ENCODE measurements around the gene PRELID2. TPM values are rescaled to one million over a fixed set of nuclear protein-coding genes. Genes with fewer than 3 reads are reported as not detected.

PRELID2 gene
- total RNA-seq, 5 donors from 2014 or later (not counting 1 experiment from before 2014, with no cell fraction given) = 0.23 to 1.9 (median 0.69) TPM

- Histone ChIP-seq H3K9me3 (no peaks in the 10 kb centered on the region), H3K27me3 (replicated peaks in 1 of 2; ENCODE audit: control insufficient read depth in 2 of 2, extremely low read depth in 1 of 2, insufficient read depth in 2 of 2, low read length in 1 of 2) (no peaks in the 10 kb centered on the region), H3K4me3 (ENCODE audit: control insufficient read depth in 1 of 2, extremely low read depth in 1 of 2, low read length in 1 of 2) (no peak overlapping the region), H3K27ac (ENCODE audit: low read length) (no peak overlapping the region), H3K36me3 (ENCODE audit: control insufficient read depth in 2 of 2, extremely low read depth in 1 of 2, insufficient read depth in 1 of 2, low read length in 1 of 2) (no peaks in the 10 kb centered on the region), H3K4me1 (ENCODE audit: control insufficient read depth in 1 of 2, extremely low read depth in 1 of 2, insufficient read depth in 2 of 2, low read length in 2 of 2) (no peaks in the 10 kb centered on the region)
- WGBS (ENCODE audit: insufficient coverage) = 86% methylated on average over 1 of the region's 1 CpG
- Mint-ChIP-seq H3K27me3 (no peaks in the 10 kb centered on the region), H3K4me1 (no peaks in the 10 kb centered on the region), H3K4me3 (no peak overlapping the region), H3K36me3 (no peaks in the 10 kb centered on the region), H3K27ac (no peak overlapping the region), H3K9me3 (no peaks in the 10 kb centered on the region)
- ChIA-PET POLR2A (no interaction called here), CTCF (no interaction called here)
- no peak for ATAC-seq (replicated peaks in 1 of 4)
- no peak for DNase-seq
Observed at GRCh38 chr5:145774442-145774841, 60.7 kb downstream of the PRELID2 start.

- Histone ChIP-seq H3K36me3 (ENCODE audit: control insufficient read depth in 2 of 2, extremely low read depth in 1 of 2, insufficient read depth in 1 of 2, low read length in 1 of 2) (no peaks in the 10 kb centered on the region), H3K9me3 (no peaks in the 10 kb centered on the region), H3K4me3 (ENCODE audit: control insufficient read depth in 1 of 2, extremely low read depth in 1 of 2, low read length in 1 of 2) (no peak overlapping the region), H3K4me1 (ENCODE audit: control insufficient read depth in 1 of 2, extremely low read depth in 1 of 2, insufficient read depth in 2 of 2, low read length in 2 of 2) (no peaks in the 10 kb centered on the region), H3K27ac (ENCODE audit: low read length) (no peak overlapping the region), H3K27me3 (replicated peaks in 1 of 2; ENCODE audit: control insufficient read depth in 2 of 2, extremely low read depth in 1 of 2, insufficient read depth in 2 of 2, low read length in 1 of 2) (no peaks in the 10 kb centered on the region)
- H3K4me3 Mint-ChIP-seq = no peak overlapping the region
- no peak for DNase-seq
- POLR2A ChIA-PET = no interaction called here
- CTCF ChIA-PET = no interaction called here
- no peak overlapping the region for H3K27ac Mint-ChIP-seq
- no peaks in the 10 kb centered on the region for H3K27me3 Mint-ChIP-seq
- no peaks in the 10 kb centered on the region for H3K36me3 Mint-ChIP-seq
- H3K9me3 Mint-ChIP-seq = no peaks in the 10 kb centered on the region
- ATAC-seq (replicated peaks in 1 of 4) = no peak
- H3K4me1 Mint-ChIP-seq = no peaks in the 10 kb centered on the region
Observed at GRCh38 chr5:145772466-145772865, 62.7 kb downstream of the PRELID2 start.

DNA sequence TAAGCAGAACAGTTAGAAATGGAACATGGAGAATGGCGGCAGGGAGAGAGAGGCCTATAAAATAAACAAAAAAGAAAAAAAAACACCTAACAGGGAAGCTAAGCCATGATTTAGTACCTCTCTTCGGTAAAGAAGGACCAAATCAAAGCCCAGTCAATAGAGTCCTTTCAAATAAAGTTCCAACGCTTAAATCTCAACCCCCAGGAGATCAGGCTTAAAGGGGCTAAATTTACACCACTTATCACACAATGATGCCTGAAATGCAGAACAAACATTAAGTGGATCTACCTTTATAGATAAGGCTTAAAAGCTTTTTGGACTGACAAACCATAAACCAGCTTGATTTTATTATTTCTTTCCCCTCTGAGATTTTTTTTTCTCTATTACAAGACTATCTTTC lies 66.3 kb downstream of the PRELID2 start:
- ChIA-PET CTCF (no interaction called here), POLR2A (no interaction called here)
- H3K4me3 Mint-ChIP-seq = no peak overlapping the region

DNA sequence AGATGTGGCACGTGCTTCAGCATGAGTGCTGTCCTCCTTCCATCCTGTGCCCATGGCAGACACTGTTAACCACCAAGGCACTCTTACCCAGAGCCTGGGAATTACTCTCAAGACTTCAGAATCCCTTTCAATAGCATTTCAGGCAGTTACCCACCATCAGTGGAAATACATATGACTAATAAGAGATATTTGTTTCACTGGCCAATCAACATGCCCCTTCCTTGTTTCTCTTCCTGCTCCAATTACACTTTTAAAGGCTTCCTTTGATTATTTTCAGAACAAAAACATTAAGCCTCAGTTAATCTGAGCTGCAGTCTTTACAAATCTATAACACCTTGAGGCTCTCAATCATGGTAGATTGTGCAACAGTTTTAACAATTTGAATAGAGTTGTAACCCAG lies 70.8 kb downstream of the PRELID2 start:
- CTCF ChIA-PET = no interaction called here
- H3K4me3 Mint-ChIP-seq = no peak overlapping the region
- DNase-seq = no peak
- H3K27me3 ChIP-seq (replicated peaks in 1 of 2; ENCODE audit: control insufficient read depth in 2 of 2, extremely low read depth in 1 of 2, insufficient read depth in 2 of 2, low read length in 1 of 2) = no peaks in the 10 kb centered on the region
- no peaks in the 10 kb centered on the region for H3K36me3 ChIP-seq (ENCODE audit: control insufficient read depth in 2 of 2, extremely low read depth in 1 of 2, insufficient read depth in 1 of 2, low read length in 1 of 2)
- H3K4me3 ChIP-seq (ENCODE audit: control insufficient read depth in 1 of 2, extremely low read depth in 1 of 2, low read length in 1 of 2) = no peak overlapping the region
- no peaks in the 10 kb centered on the region for H3K4me1 ChIP-seq (ENCODE audit: control insufficient read depth in 1 of 2, extremely low read depth in 1 of 2, insufficient read depth in 2 of 2, low read length in 2 of 2)
- H3K27me3 Mint-ChIP-seq = no peaks in the 10 kb centered on the region
- H3K4me1 Mint-ChIP-seq = no peaks in the 10 kb centered on the region
- H3K27ac ChIP-seq (ENCODE audit: low read length) = no peak overlapping the region
- H3K36me3 Mint-ChIP-seq = no peaks in the 10 kb centered on the region
- H3K9me3 Mint-ChIP-seq = no peaks in the 10 kb centered on the region
- no peak for ATAC-seq (replicated peaks in 1 of 4)
- POLR2A ChIA-PET = no interaction called here
- no peak overlapping the region for H3K27ac Mint-ChIP-seq
- 80% methylated on average over 1 of the region's 1 CpG for WGBS (ENCODE audit: insufficient coverage)
- no peaks in the 10 kb centered on the region for H3K9me3 ChIP-seq

More for the DNA sequence above, 66.3 kb downstream of the PRELID2 start:
- Mint-ChIP-seq H3K36me3 (no peaks in the 10 kb centered on the region), H3K4me1 (no peaks in the 10 kb centered on the region), H3K9me3 (no peaks in the 10 kb centered on the region), H3K27me3 (no peaks in the 10 kb centered on the region), H3K27ac (no peak overlapping the region)
- Histone ChIP-seq H3K4me1 (ENCODE audit: control insufficient read depth in 1 of 2, extremely low read depth in 1 of 2, insufficient read depth in 2 of 2, low read length in 2 of 2) (no peaks in the 10 kb centered on the region), H3K27me3 (replicated peaks in 1 of 2; ENCODE audit: control insufficient read depth in 2 of 2, extremely low read depth in 1 of 2, insufficient read depth in 2 of 2, low read length in 1 of 2) (no peaks in the 10 kb centered on the region), H3K9me3 (no peaks in the 10 kb centered on the region), H3K4me3 (ENCODE audit: control insufficient read depth in 1 of 2, extremely low read depth in 1 of 2, low read length in 1 of 2) (no peak overlapping the region), H3K27ac (ENCODE audit: low read length) (no peak overlapping the region), H3K36me3 (ENCODE audit: control insufficient read depth in 2 of 2, extremely low read depth in 1 of 2, insufficient read depth in 1 of 2, low read length in 1 of 2) (no peaks in the 10 kb centered on the region)
- no CpG with 5 or more reads among the region's 3 CpGs for WGBS (ENCODE audit: insufficient coverage)
- ATAC-seq (replicated peaks in 1 of 4) (no peak), DNase-seq (no peak)

GRCh38 chr5:145762833-145763232 lies 72.3 kb downstream of the PRELID2 start:
- DNase-seq (no peak), ATAC-seq (replicated peaks in 1 of 4) (no peak)
- Histone ChIP-seq H3K4me1 (ENCODE audit: control insufficient read depth in 1 of 2, extremely low read depth in 1 of 2, insufficient read depth in 2 of 2, low read length in 2 of 2) (no peaks in the 10 kb centered on the region), H3K36me3 (ENCODE audit: control insufficient read depth in 2 of 2, extremely low read depth in 1 of 2, insufficient read depth in 1 of 2, low read length in 1 of 2) (no peaks in the 10 kb centered on the region), H3K4me3 (ENCODE audit: control insufficient read depth in 1 of 2, extremely low read depth in 1 of 2, low read length in 1 of 2) (no peak overlapping the region), H3K9me3 (no peaks in the 10 kb centered on the region), H3K27me3 (replicated peaks in 1 of 2; ENCODE audit: control insufficient read depth in 2 of 2, extremely low read depth in 1 of 2, insufficient read depth in 2 of 2, low read length in 1 of 2) (no peaks in the 10 kb centered on the region), H3K27ac (ENCODE audit: low read length) (no peak overlapping the region)
- Mint-ChIP-seq H3K4me3 (no peak overlapping the region), H3K36me3 (no peaks in the 10 kb centered on the region), H3K27me3 (no peaks in the 10 kb centered on the region), H3K27ac (no peak overlapping the region), H3K4me1 (no peaks in the 10 kb centered on the region), H3K9me3 (no peaks in the 10 kb centered on the region)
- WGBS (ENCODE audit: insufficient coverage) = no CpG with 5 or more reads among the region's 1 CpG
- ChIA-PET POLR2A (no interaction called here), CTCF (interaction anchor here in 1 of 2 donors (0.7 kb wide), 1 partner anchor 21 kb away, joined by 3 read pairs; no protein-coding TSS in a partner anchor)

- POLR2A ChIA-PET = interaction anchor here in 1 of 2 donors (0.5 kb wide), 1 partner anchor 182 kb away, joined by 3 read pairs; no protein-coding TSS in a partner anchor
- no peaks in the 10 kb centered on the region for H3K27me3 Mint-ChIP-seq
- no peak overlapping the region for H3K4me3 ChIP-seq (ENCODE audit: control insufficient read depth in 1 of 2, extremely low read depth in 1 of 2, low read length in 1 of 2)
- H3K4me1 ChIP-seq (ENCODE audit: control insufficient read depth in 1 of 2, extremely low read depth in 1 of 2, insufficient read depth in 2 of 2, low read length in 2 of 2) = no peaks in the 10 kb centered on the region
- no peaks in the 10 kb centered on the region for H3K36me3 Mint-ChIP-seq
- WGBS (ENCODE audit: insufficient coverage) = no CpG with 5 or more reads among the region's 4 CpGs
- CTCF ChIA-PET = no interaction called here
- no peaks in the 10 kb centered on the region for H3K9me3 Mint-ChIP-seq
- no peaks in the 10 kb centered on the region for H3K4me1 Mint-ChIP-seq
- no peak overlapping the region for H3K27ac ChIP-seq (ENCODE audit: low read length)
- ATAC-seq (replicated peaks in 1 of 4) = no peak
- no peak overlapping the region for H3K27ac Mint-ChIP-seq
- no peak overlapping the region for H3K4me3 Mint-ChIP-seq
- no peak for DNase-seq
- H3K36me3 ChIP-seq (ENCODE audit: control insufficient read depth in 2 of 2, extremely low read depth in 1 of 2, insufficient read depth in 1 of 2, low read length in 1 of 2) = no peaks in the 10 kb centered on the region
- no peaks in the 10 kb centered on the region for H3K27me3 ChIP-seq (replicated peaks in 1 of 2; ENCODE audit: control insufficient read depth in 2 of 2, extremely low read depth in 1 of 2, insufficient read depth in 2 of 2, low read length in 1 of 2)
- H3K9me3 ChIP-seq = no peaks in the 10 kb centered on the region
Observed at GRCh38 chr5:145761254-145761653, 73.9 kb downstream of the PRELID2 start.

- no peaks in the 10 kb centered on the region for H3K27me3 Mint-ChIP-seq
- DNase-seq (no peak), ATAC-seq (replicated peaks in 1 of 4) (no peak)
- Histone ChIP-seq H3K27me3 (replicated peaks in 1 of 2; ENCODE audit: control insufficient read depth in 2 of 2, extremely low read depth in 1 of 2, insufficient read depth in 2 of 2, low read length in 1 of 2) (no peaks in the 10 kb centered on the region), H3K9me3 (no peaks in the 10 kb centered on the region), H3K27ac (ENCODE audit: low read length) (no peak overlapping the region), H3K4me3 (ENCODE audit: control insufficient read depth in 1 of 2, extremely low read depth in 1 of 2, low read length in 1 of 2) (no peak overlapping the region), H3K36me3 (ENCODE audit: control insufficient read depth in 2 of 2, extremely low read depth in 1 of 2, insufficient read depth in 1 of 2, low read length in 1 of 2) (no peaks in the 10 kb centered on the region), H3K4me1 (ENCODE audit: control insufficient read depth in 1 of 2, extremely low read depth in 1 of 2, insufficient read depth in 2 of 2, low read length in 2 of 2) (no peaks in the 10 kb centered on the region)
- WGBS (ENCODE audit: insufficient coverage) = no CpG with 5 or more reads among the region's 1 CpG
- no peaks in the 10 kb centered on the region for H3K36me3 Mint-ChIP-seq
- no peaks in the 10 kb centered on the region for H3K4me1 Mint-ChIP-seq
- H3K9me3 Mint-ChIP-seq = no peaks in the 10 kb centered on the region
- ChIA-PET CTCF (no interaction called here), POLR2A (no interaction called here)
- no peak overlapping the region for H3K4me3 Mint-ChIP-seq
- H3K27ac Mint-ChIP-seq = no peak overlapping the region
Observed at GRCh38 chr5:145760660-145761059, 74.5 kb downstream of the PRELID2 start.
